Measurements from ENCODE around the gene MYBPHL. TPM values are rescaled to one million over a fixed set of nuclear protein-coding genes. Genes with fewer than 3 reads are reported as not detected.

The MYBPHL gene
- total RNA-seq, 4 donors from 2014 or later, result not detected

GRCh38 chr1:109265016-109265415, 41.8 kb downstream of the MYBPHL start:
- Histone ChIP-seq H3K4me1 (no peaks in the 10 kb centered on the region), H3K27ac (no peak overlapping the region), H3K9me3 (no peaks in the 10 kb centered on the region), H3K36me3 (peaks cover 28 to 34% of the 10 kb centered on the region in 2 donors), H3K27me3 (no peaks in the 10 kb centered on the region), H3K4me3 (replicated peaks in 1 of 3) (no peak overlapping the region)
- DNase-seq, result no peak
- intact Hi-C loops (cut with DNase I), result loop anchor here (5.0 to 10.0 kb wide), 2 partner anchors 137 to 270 kb away; partner anchors contain the start of gene GPR61
- TF ChIP-seq POLR2A (IDR thresholded peaks at IDR 0.05) (no peak), CTCF (IDR thresholded peaks at IDR 0.05) (no peak)
- 100% methylated on average over 2 of the region's 4 CpGs; no CpG with 5 or more reads in 1 of the 2 donors for WGBS, 2 donors

- no peak overlapping the region for H3K27ac ChIP-seq
Measured at GRCh38 chr1:109264379-109264755, 42.4 kb downstream of the MYBPHL start.

GRCh38 chr1:109263597-109264378, 43.0 kb downstream of the MYBPHL start:
- Histone ChIP-seq H3K4me1 (no peaks in the 10 kb centered on the region), H3K27me3 (no peaks in the 10 kb centered on the region), H3K9me3 (no peaks in the 10 kb centered on the region), H3K36me3 (peaks cover 26 to 29% of the 10 kb centered on the region in 2 donors), H3K4me3 (replicated peaks in 1 of 3) (no peak overlapping the region), H3K27ac (no peak overlapping the region)
- peak; percentile 97 to 98 for DNase-seq
- WGBS, 2 donors, result 30 to 41% methylated on average over 17 to 18 of the region's 29 CpGs
- intact Hi-C loops (cut with DNase I), result loop anchor here (5.0 to 10.0 kb wide), 2 partner anchors 61 to 271 kb away; partner anchors contain the start of gene GPR61
- TF ChIP-seq CTCF (IDR thresholded peaks at IDR 0.05) (peak; percentile 94 to 100 (median 98)), POLR2A (IDR thresholded peaks at IDR 0.05) (no peak)

More at GRCh38 chr1:109264379-109264755, 42.4 kb downstream of the MYBPHL start:
- peaks cover 25 to 28% of the 10 kb centered on the region in 2 donors for H3K36me3 ChIP-seq
- no peak for DNase-seq
- H3K9me3 ChIP-seq, result no peaks in the 10 kb centered on the region
- no peaks in the 10 kb centered on the region for H3K4me1 ChIP-seq
- no peaks in the 10 kb centered on the region for H3K27me3 ChIP-seq
- 81% methylated on average over 7 of the region's 9 CpGs; no CpG with 5 or more reads in 1 of the 2 donors for WGBS, 2 donors
- no peak overlapping the region for H3K4me3 ChIP-seq (replicated peaks in 1 of 3)
- no peak for TF ChIP-seq CTCF (IDR thresholded peaks at IDR 0.05)
- TF ChIP-seq POLR2A (IDR thresholded peaks at IDR 0.05), result no peak
- intact Hi-C loops (cut with DNase I), result loop anchor here (5.0 to 10.0 kb wide), 2 partner anchors 62 to 270 kb away; partner anchors contain the start of gene GPR61

- Histone ChIP-seq H3K4me3 (replicated peaks in 1 of 3) (no peak overlapping the region), H3K27ac (no peak overlapping the region), H3K27me3 (no peaks in the 10 kb centered on the region), H3K4me1 (no peaks in the 10 kb centered on the region), H3K9me3 (no peaks in the 10 kb centered on the region), H3K36me3 (peaks cover 25 to 29% of the 10 kb centered on the region in 2 donors)
- no peak for DNase-seq
- TF ChIP-seq POLR2A (IDR thresholded peaks at IDR 0.05) (no peak), CTCF (IDR thresholded peaks at IDR 0.05) (no peak)
- 88 to 91% methylated on average over 10 to 12 of the region's 12 CpGs for whole genome bisulfite sequencing, 2 donors
- intact Hi-C loops (cut with DNase I), result loop anchor here (5.0 to 10.0 kb wide), 2 partner anchors 61 to 272 kb away; partner anchors contain the start of gene GPR61
Measured at GRCh38 chr1:109263234-109263596, 43.6 kb downstream of the MYBPHL start.

All from thyroid gland (tissue), 4 donors.